ENCODE data around the gene CWC27.

GRCh38 chr5:64826541-64826940 is 57.8 kb downstream of the CWC27 start:
- TF ChIP-seq BHLHE40 (IDR thresholded peaks at IDR 0.05; ENCODE audit: borderline replicate concordance) (no peak), PKNOX1 (IDR thresholded peaks at IDR 0.05) (no peak), TARDBP (IDR thresholded peaks at IDR 0.05) (no peak), ARNT (IDR thresholded peaks at IDR 0.05) (no peak), FOXA1 (IDR thresholded peaks at IDR 0.05) (no peak), FOXM1 (IDR thresholded peaks at IDR 0.05; ENCODE audit: borderline replicate concordance) (no peak)

All from HEK293T (cell line).